BJ (cell line): ENCODE data around the gene SLC25A18. TPM values are rescaled to one million over a fixed set of nuclear protein-coding genes. Genes with fewer than 3 reads are reported as not detected.
A peak's percentile ranks its signal among the peaks of the same experiment; 100 is the strongest.

ENCODE experiments used
- CTCF ChIA-PET: fragments of 350-600 bp; formaldehyde crosslinking; extraction: SDS; loops from one replicate; lab custom pipeline; 2021; ENCODE audit warnings: antibody characterized with exemption, inconsistent platforms; lab: Yijun Ruan, JAX
- POLR2A ChIA-PET: fragments of 300-600 bp; sonication (Branson Sonifier 250); formaldehyde crosslinking; extraction: SDS; loops from one replicate; lab custom pipeline; 2021; ENCODE audit warnings: antibody characterized with exemption; lab: Charles Lee
- DNase-seq: peaks from one replicate; pipeline ENCODE4 v3.0.0-alpha.2; 2011; ENCODE audit warnings: low read depth
- H3K27me3 ChIP-seq: 2 replicates; pipeline ENCODE4 v1.6.0; 2011; ENCODE audit warnings: low read length; ENCODE audit not compliant: control insufficient read depth, insufficient read depth
- H3K36me3 ChIP-seq: 2 replicates; pipeline ENCODE4 v1.5.1; 2011; ENCODE audit warnings: low read length; ENCODE audit not compliant: control insufficient read depth, insufficient read depth
- H3K4me3 ChIP-seq: 2 replicates; pipeline ENCODE4 v1.5.1; 2011; ENCODE audit warnings: low read depth, mild to moderate bottlenecking, control low read depth, low read length
- polyA plus RNA-seq: library from polyadenylated mRNA; depleted of rRNA; stranded (reverse); fragments of >200 nt; gene quantifications from 2 replicates; pipeline ENCODE4 v1.2.3, GENCODE V29; 2011
- TF ChIP-seq, protein P1 (sequence below): IDR thresholded peaks from 2 replicates; pipeline ENCODE4 v1.5.1; 2011; ENCODE audit warnings: low read depth, mild to moderate bottlenecking, control low read depth, inconsistent platforms, low read length, moderate library complexity; ENCODE audit not compliant: insufficient read depth

Gene SLC25A18
- polyA plus RNA-seq, 1 experiment, result 0.07 TPM

DNA sequence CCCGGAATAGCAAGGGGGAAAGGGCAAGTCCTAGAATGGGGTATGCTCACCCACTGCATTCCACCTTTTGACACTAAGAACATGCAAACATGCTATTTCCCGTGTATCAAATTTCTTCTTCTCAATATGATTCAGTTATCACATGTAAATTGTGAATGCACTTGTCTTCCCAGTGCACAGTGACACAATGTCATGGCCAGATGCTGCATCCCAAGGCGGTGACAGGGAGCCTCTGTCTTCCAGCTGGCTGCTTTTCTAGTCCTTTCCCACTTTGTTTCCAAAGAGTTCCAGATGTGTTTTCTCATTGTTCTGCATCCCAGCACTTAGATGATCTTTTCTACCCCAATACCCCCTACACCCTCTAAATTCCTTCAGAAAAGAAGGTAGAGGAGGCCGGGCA lies 12.4 kb downstream of the SLC25A18 start:
- CTCF ChIA-PET, result interaction anchor here (1.0 kb wide), 1 partner anchor 21 kb away, joined by 3 read pairs; no protein-coding TSS in a partner anchor

DNA sequence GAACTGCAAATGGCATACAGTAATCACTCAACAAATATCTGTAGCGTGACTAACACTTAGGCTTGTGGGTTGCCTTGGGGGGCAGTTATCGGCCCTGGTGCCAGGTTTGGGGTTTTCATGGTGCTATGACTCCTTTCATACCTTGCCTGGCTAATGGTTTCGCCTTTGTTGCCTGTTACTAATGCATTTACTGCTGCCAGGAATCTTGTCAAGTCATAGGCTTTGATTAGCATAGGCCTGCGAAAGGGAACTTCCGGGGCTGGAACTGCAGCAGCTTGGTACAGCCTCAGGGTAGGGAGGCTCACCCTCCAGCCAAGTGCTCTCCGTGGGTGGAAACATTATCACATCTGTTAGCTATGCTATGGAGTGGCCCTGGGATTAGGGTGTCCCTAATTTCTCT lies 13.2 kb downstream of the SLC25A18 start:
- DNase-seq, result peak; percentile 86
- TF ChIP-seq, protein P1, sequence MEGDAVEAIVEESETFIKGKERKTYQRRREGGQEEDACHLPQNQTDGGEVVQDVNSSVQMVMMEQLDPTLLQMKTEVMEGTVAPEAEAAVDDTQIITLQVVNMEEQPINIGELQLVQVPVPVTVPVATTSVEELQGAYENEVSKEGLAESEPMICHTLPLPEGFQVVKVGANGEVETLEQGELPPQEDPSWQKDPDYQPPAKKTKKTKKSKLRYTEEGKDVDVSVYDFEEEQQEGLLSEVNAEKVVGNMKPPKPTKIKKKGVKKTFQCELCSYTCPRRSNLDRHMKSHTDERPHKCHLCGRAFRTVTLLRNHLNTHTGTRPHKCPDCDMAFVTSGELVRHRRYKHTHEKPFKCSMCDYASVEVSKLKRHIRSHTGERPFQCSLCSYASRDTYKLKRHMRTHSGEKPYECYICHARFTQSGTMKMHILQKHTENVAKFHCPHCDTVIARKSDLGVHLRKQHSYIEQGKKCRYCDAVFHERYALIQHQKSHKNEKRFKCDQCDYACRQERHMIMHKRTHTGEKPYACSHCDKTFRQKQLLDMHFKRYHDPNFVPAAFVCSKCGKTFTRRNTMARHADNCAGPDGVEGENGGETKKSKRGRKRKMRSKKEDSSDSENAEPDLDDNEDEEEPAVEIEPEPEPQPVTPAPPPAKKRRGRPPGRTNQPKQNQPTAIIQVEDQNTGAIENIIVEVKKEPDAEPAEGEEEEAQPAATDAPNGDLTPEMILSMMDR, result no peak
- CTCF ChIA-PET, result interaction anchor here (1.0 kb wide), 1 partner anchor 22 kb away, joined by 3 read pairs; no protein-coding TSS in a partner anchor
- Histone ChIP-seq H3K27me3 (no peaks in the 10 kb centered on the region), H3K4me3 (no peak overlapping the region), H3K36me3 (peaks cover 1% of the 10 kb centered on the region; the same call in 1 of the 2 replicates)
- POLR2A ChIA-PET, result interaction anchor here (0.6 kb wide), 1 partner anchor 388 kb away, joined by 3 read pairs; no protein-coding TSS in a partner anchor

More for the DNA sequence above, 12.4 kb downstream of the SLC25A18 start:
- TF ChIP-seq, protein P1, result no peak
- H3K36me3 ChIP-seq, result peaks cover 1% of the 10 kb centered on the region; the same call in 1 of the 2 replicates
- H3K27me3 ChIP-seq, result no peaks in the 10 kb centered on the region
- no peak for DNase-seq
- H3K4me3 ChIP-seq, result no peak overlapping the region
- POLR2A ChIA-PET, result no interaction called here

DNA sequence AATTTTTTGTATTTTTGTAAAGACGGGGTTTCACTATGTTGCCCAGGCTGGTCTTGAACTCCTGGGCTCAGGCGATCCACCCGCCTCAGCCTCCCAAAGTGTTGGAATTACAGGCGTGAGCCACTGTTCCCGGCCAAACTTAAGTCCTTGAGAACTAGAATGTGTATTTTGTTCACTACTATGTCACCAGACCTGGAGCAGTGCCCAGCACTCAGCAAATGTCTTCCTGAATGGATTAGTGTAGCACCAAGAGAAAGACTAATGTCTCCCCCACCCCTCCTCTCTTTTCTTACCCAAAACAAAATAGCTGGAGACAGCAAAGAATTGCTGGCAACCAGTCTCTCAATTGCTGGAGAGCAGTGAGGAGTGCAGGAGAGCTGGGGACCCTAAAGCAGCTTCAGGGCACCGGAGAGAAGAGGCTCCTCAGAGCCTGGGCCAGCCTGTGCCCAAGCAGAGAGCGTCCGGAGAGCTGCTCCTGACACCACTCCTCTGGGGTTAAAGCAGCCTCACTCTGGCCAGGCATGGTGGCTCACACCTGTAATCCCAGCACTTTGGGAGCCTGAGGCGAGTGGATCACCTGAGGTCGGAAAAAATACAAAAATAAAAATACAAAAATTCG lies 14.9 kb downstream of the SLC25A18 start:
- H3K4me3 ChIP-seq, result no peak overlapping the region
- CTCF ChIA-PET, result interaction anchor here (0.6 kb wide), 1 partner anchor 58 kb away, joined by 3 read pairs; no protein-coding TSS in a partner anchor

DNA sequence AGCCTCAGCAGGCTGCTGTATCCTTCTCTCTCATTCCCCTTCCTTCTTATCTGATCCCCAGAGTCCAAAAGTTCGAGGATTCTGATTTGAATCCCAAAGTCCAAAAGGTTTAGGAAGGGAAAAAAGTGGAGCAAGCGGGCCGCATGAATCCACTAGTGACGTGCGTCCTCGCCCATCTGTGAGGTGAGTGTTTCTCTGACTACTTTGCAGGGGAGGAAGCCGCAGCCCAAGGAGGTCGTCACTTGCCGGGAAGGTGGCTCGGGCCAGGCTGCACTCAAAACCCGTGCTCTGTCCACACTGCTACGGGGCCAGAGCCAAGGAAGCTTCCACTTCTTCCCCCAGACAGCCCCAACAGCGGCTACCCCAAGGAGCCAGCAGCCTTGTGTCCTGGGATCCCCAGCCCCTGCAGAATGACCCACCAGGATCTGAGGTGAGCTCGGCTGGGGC lies 16.3 kb downstream of the SLC25A18 start:
- H3K27me3 ChIP-seq, result no peaks in the 10 kb centered on the region
- no peaks in the 10 kb centered on the region for H3K36me3 ChIP-seq
- ChIA-PET CTCF (no interaction called here), POLR2A (no interaction called here)
- TF ChIP-seq, protein P1, result no peak
- no peak overlapping the region for H3K4me3 ChIP-seq
- DNase-seq, result no peak

More for the DNA sequence above, 14.9 kb downstream of the SLC25A18 start:
- peaks cover 1% of the 10 kb centered on the region; the same call in 1 of the 2 replicates for H3K36me3 ChIP-seq
- DNase-seq, result no peak
- TF ChIP-seq, protein P1, result no peak
- POLR2A ChIA-PET, result no interaction called here
- H3K27me3 ChIP-seq, result no peaks in the 10 kb centered on the region

DNA sequence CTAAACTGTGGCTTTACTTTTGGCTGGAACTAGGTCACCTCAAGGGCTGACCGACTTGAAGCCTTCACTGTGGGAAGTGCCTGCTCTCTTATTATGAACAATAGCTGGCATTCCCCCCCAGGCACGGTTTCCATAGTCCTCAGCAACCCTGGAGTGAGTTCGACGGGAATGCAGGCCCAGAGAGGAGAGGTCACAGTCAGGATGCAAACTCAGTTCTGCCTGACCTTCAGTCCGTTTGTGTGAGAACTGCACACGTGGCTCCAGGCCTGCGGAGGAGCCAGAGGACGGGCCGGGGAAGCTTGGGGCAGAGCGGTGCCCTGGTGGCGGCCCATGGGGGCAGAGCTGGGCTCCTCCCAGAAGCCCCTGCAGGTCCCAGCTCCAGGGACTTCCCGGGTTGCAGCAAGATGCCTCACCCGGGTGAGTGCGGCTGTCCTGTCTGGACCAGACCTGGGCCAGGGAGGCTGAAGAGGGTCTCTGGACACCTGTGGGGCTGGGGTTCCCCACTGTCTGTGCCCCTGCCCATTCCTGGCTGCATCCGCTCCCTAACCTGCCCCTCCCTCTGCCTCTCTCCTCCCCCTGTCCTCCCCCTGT lies 17.2 kb downstream of the SLC25A18 start:
- Histone ChIP-seq H3K27me3 (no peaks in the 10 kb centered on the region), H3K36me3 (no peaks in the 10 kb centered on the region), H3K4me3 (no peak overlapping the region)
- ChIA-PET POLR2A (no interaction called here), CTCF (no interaction called here)
- TF ChIP-seq, protein P1, result no peak
- no peak for DNase-seq
